Measurements from ENCODE around the gene LEF1. TPM values are rescaled to one million over a fixed set of nuclear protein-coding genes. Genes with fewer than 3 reads are reported as not detected.
A peak's percentile ranks its signal among the peaks of the same experiment; 100 is the strongest.
"Not testable (repeated sequence)": the region's sequence is repeated elsewhere in the genome, so short reads cannot be mapped to it uniquely, and the experiment has no call there.

LEF1 gene
- total and polyA plus RNA-seq, 5 donors from 2014 or later: 465 to 627 (median 558) TPM

- Mint-ChIP-seq H3K36me3 (peaks cover 45% of the 10 kb centered on the region), H3K27ac (no peak overlapping the region), H3K4me3 (no peak overlapping the region), H3K9me3 (no peaks in the 10 kb centered on the region), H3K27me3 (no peaks in the 10 kb centered on the region), H3K4me1 (peaks cover 0 to 12% (median 3%) of the 10 kb centered on the region in 4 donors)
- peaks cover 33% of the 10 kb centered on the region for H3K36me3 ChIP-seq (ENCODE audit: control insufficient read depth, insufficient read depth, low read length)
- H3K27me3 ChIP-seq (ENCODE audit: control insufficient read depth, insufficient read depth, low read length): no peaks in the 10 kb centered on the region
- H3K27ac ChIP-seq (ENCODE audit: insufficient read depth, low read length, poor library complexity, severe bottlenecking): no peak overlapping the region
- no peaks in the 10 kb centered on the region for H3K4me1 ChIP-seq (ENCODE audit: control insufficient read depth, insufficient read depth, low read length, poor library complexity, severe bottlenecking)
- H3K4me3 ChIP-seq (ENCODE audit: low read depth, low read length): no peak overlapping the region
- ATAC-seq (ENCODE audit: low read depth in 2 of 2) (no peak), DNase-seq (no peak)
- no peaks in the 10 kb centered on the region for H3K9me3 ChIP-seq (ENCODE audit: control insufficient read depth in 2 of 2, low read length in 2 of 2)
Measured at GRCh38 chr4:108018884-108019187, 149.9 kb downstream of the LEF1 start.

DNA sequence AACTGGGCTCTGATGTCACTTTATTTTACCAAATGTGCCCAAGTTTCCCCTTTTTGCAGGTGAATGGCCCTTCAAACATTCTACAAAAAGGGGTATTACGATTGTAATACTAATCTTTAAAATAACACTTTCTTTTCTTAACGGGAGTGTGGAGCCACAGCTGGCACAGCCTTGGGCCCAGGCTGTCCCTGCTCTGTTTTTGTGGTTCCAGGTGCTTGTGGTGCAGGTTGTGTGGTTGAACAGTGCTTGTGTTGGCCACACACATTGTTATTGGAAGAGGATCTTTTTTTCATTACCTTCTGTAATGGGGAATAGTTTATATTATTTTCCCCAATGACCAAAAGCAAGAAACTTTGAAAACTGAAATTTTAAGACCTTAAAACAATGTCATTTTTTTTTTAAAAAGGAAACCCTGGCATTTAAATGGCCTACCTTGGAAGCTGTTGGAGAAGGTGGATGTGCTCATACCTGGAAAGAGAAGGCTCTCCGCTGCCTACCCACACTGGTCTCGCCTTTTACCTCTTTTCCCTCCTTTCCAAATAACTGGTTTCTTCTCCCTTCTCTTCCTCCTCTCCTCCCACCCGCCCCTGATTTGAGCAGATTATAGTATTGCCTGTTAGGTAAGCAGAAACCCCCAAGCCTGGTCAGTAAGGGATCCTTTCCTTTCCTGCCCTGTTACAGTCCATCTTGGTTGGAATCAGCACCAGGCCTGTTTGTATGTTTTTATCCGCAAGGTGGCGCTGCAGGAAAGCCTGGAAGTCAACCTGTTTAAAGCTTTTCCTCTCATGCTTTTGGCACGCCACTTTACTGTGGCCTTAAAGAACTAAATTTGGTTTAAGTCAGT, 150.5 kb downstream of the LEF1 start:
- H3K4me3 Mint-ChIP-seq: no peak overlapping the region
- H3K27me3 ChIP-seq (ENCODE audit: control insufficient read depth, insufficient read depth, low read length): no peaks in the 10 kb centered on the region
- no peaks in the 10 kb centered on the region for H3K27me3 Mint-ChIP-seq
- no peaks in the 10 kb centered on the region for H3K4me1 ChIP-seq (ENCODE audit: control insufficient read depth, insufficient read depth, low read length, poor library complexity, severe bottlenecking)
- H3K27ac ChIP-seq (ENCODE audit: insufficient read depth, low read length, poor library complexity, severe bottlenecking): no peak overlapping the region
- peaks cover 0 to 12% (median 3%) of the 10 kb centered on the region in 4 donors for H3K4me1 Mint-ChIP-seq
- peaks cover 41% of the 10 kb centered on the region for H3K36me3 Mint-ChIP-seq
- no peaks in the 10 kb centered on the region for H3K9me3 ChIP-seq (ENCODE audit: control insufficient read depth in 2 of 2, low read length in 2 of 2)
- H3K4me3 ChIP-seq (ENCODE audit: low read depth, low read length): no peak overlapping the region
- no peaks in the 10 kb centered on the region for H3K9me3 Mint-ChIP-seq
- DNase-seq (peak; percentile 71 to 86 (median 77)), ATAC-seq (ENCODE audit: low read depth in 2 of 2) (peak; percentile 67 to 69)
- H3K36me3 ChIP-seq (ENCODE audit: control insufficient read depth, insufficient read depth, low read length): peaks cover 27% of the 10 kb centered on the region
- H3K27ac Mint-ChIP-seq: peak overlapping the region in 1 of 3 donors; percentile 62

- H3K4me3 ChIP-seq (ENCODE audit: low read depth, low read length): no peak overlapping the region
- Mint-ChIP-seq H3K27ac (peak overlapping the region in 1 of 3 donors; percentile 74), H3K4me3 (no peak overlapping the region), H3K27me3 (no peaks in the 10 kb centered on the region), H3K9me3 (no peaks in the 10 kb centered on the region), H3K36me3 (peaks cover 44% of the 10 kb centered on the region), H3K4me1 (peaks cover 0 to 6% (median 2%) of the 10 kb centered on the region in 4 donors)
- no peak overlapping the region for H3K27ac ChIP-seq (ENCODE audit: insufficient read depth, low read length, poor library complexity, severe bottlenecking)
- peaks cover 21% of the 10 kb centered on the region for H3K36me3 ChIP-seq (ENCODE audit: control insufficient read depth, insufficient read depth, low read length)
- H3K4me1 ChIP-seq (ENCODE audit: control insufficient read depth, insufficient read depth, low read length, poor library complexity, severe bottlenecking): no peaks in the 10 kb centered on the region
- DNase-seq (no peak), ATAC-seq (ENCODE audit: low read depth in 2 of 2) (no peak)
- H3K9me3 ChIP-seq (ENCODE audit: control insufficient read depth in 2 of 2, low read length in 2 of 2): no peaks in the 10 kb centered on the region
- H3K27me3 ChIP-seq (ENCODE audit: control insufficient read depth, insufficient read depth, low read length): no peaks in the 10 kb centered on the region
Measured at GRCh38 chr4:108013955-108014354, 154.8 kb downstream of the LEF1 start.

DNA sequence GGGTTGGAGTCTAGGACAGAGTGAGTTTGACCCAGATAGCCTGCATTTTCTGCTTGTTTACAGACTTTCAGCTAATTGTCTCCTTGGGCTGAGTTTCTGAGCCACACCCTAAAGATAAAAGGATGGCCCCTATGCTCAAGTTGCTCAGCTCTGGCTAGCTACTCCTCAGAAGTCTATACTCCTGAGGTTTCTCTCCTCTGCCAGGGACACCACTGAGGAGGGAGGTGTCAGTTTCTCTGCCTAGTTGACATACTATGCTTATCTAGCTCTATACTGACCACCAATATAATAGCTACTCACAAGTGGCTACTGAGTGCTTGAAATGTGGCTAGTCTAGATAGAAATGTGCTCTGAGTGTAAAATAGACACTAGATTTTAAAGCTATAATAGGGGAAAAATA, 155.4 kb downstream of the LEF1 start:
- Mint-ChIP-seq H3K4me3 (no peak overlapping the region), H3K27ac (no peak overlapping the region), H3K4me1 (peaks cover 0 to 4% (median 2%) of the 10 kb centered on the region in 4 donors), H3K9me3 (no peaks in the 10 kb centered on the region), H3K27me3 (no peaks in the 10 kb centered on the region), H3K36me3 (peaks cover 41% of the 10 kb centered on the region)
- ATAC-seq (ENCODE audit: low read depth in 2 of 2) (no peak), DNase-seq (no peak)
- no peak overlapping the region for H3K27ac ChIP-seq (ENCODE audit: insufficient read depth, low read length, poor library complexity, severe bottlenecking)
- H3K27me3 ChIP-seq (ENCODE audit: control insufficient read depth, insufficient read depth, low read length): no peaks in the 10 kb centered on the region
- H3K4me3 ChIP-seq (ENCODE audit: low read depth, low read length): no peak overlapping the region
- H3K36me3 ChIP-seq (ENCODE audit: control insufficient read depth, insufficient read depth, low read length): peaks cover 21% of the 10 kb centered on the region
- H3K4me1 ChIP-seq (ENCODE audit: control insufficient read depth, insufficient read depth, low read length, poor library complexity, severe bottlenecking): no peaks in the 10 kb centered on the region
- no peaks in the 10 kb centered on the region for H3K9me3 ChIP-seq (ENCODE audit: control insufficient read depth in 2 of 2, low read length in 2 of 2)

DNA sequence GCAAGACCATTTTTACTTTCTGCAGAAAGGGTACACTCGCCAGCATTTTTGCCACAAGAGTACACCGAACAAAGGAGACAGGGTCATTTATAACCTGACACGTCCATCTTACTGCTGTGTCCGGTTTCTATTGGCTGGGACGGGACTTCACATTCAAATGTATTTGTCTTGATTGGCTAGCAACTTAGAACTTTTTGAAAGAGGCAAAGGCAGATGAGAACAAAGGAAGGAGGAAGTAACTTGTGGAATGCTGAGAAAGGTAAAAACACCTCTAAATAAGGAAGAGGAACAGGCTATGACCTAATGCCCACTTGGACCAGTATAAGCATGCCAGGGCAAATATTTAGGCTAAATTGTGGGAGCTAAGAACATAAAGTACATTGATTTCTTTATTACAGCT, 156.3 kb downstream of the LEF1 start:
- not testable (repeated sequence) for DNase-seq; ATAC-seq (ENCODE audit: low read depth in 2 of 2); H3K4me1 ChIP-seq (ENCODE audit: control insufficient read depth, insufficient read depth, low read length, poor library complexity, severe bottlenecking); H3K4me1 Mint-ChIP-seq; H3K27me3 ChIP-seq (ENCODE audit: control insufficient read depth, insufficient read depth, low read length); H3K9me3 Mint-ChIP-seq; H3K27me3 Mint-ChIP-seq; H3K4me3 ChIP-seq (ENCODE audit: low read depth, low read length); H3K9me3 ChIP-seq (ENCODE audit: control insufficient read depth in 2 of 2, low read length in 2 of 2); H3K27ac ChIP-seq (ENCODE audit: insufficient read depth, low read length, poor library complexity, severe bottlenecking); H3K4me3 Mint-ChIP-seq
- H3K27ac Mint-ChIP-seq: peak overlapping the region in 1 of 3 donors; percentile 22
- peaks cover 38% of the 10 kb centered on the region for H3K36me3 Mint-ChIP-seq
- peaks cover 21% of the 10 kb centered on the region for H3K36me3 ChIP-seq (ENCODE audit: control insufficient read depth, insufficient read depth, low read length)

DNA sequence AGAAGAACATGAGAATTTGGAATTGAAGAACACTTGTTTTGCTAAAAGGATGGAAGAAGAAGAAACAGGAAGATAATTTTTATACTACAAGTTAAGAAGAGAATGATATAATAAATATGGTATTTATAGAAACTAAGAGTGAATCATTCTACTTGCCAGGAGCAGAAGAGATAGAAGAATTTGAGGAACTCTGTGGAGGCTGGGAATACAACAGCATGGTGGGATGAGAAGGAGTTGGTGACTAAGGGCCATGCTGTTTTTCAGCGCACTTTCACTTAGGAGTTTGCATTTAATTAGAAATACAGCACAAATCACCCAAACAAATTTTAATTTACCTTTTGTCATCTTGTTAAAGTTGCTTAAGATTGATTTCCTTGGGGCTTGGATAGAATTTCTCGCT, 158.6 kb downstream of the LEF1 start:
- H3K4me1 Mint-ChIP-seq: peaks cover 0 to 12% (median 7%) of the 10 kb centered on the region in 4 donors
- Histone ChIP-seq H3K9me3 (ENCODE audit: control insufficient read depth in 2 of 2, low read length in 2 of 2) (no peaks in the 10 kb centered on the region), H3K4me1 (ENCODE audit: control insufficient read depth, insufficient read depth, low read length, poor library complexity, severe bottlenecking) (no peaks in the 10 kb centered on the region), H3K27ac (ENCODE audit: insufficient read depth, low read length, poor library complexity, severe bottlenecking) (no peak overlapping the region), H3K27me3 (ENCODE audit: control insufficient read depth, insufficient read depth, low read length) (no peaks in the 10 kb centered on the region), H3K36me3 (ENCODE audit: control insufficient read depth, insufficient read depth, low read length) (peaks cover 10% of the 10 kb centered on the region), H3K4me3 (ENCODE audit: low read depth, low read length) (no peak overlapping the region)
- no peak for DNase-seq
- no peaks in the 10 kb centered on the region for H3K9me3 Mint-ChIP-seq
- H3K27me3 Mint-ChIP-seq: no peaks in the 10 kb centered on the region
- no peak overlapping the region for H3K4me3 Mint-ChIP-seq
- ATAC-seq (ENCODE audit: low read depth in 2 of 2): no peak
- H3K36me3 Mint-ChIP-seq: peaks cover 30% of the 10 kb centered on the region
- H3K27ac Mint-ChIP-seq: no peak overlapping the region

DNA sequence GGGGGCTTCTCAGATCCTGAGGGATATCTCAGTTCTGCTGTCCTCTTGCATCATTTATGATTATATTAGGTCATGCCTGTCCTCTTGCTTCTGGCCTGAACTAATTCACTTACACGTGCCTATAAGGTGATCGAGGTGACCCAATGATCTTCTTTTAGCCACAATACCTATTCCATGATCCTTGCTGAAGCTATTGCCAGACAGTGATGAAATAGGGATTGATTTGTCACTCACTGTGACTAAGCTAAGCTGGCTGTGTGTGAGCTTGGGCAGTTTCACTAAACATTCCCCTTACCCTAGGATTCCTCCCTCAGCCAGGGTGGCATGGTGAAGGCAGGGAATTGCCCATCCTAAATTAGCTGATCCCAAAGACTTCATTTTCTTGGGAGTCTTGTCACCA, 160.0 kb downstream of the LEF1 start:
- ATAC-seq (ENCODE audit: low read depth in 2 of 2) (no peak), DNase-seq (no peak)
- no peak overlapping the region for H3K27ac ChIP-seq (ENCODE audit: insufficient read depth, low read length, poor library complexity, severe bottlenecking)
- no peaks in the 10 kb centered on the region for H3K27me3 ChIP-seq (ENCODE audit: control insufficient read depth, insufficient read depth, low read length)
- no peak overlapping the region for H3K4me3 Mint-ChIP-seq
- H3K36me3 Mint-ChIP-seq: peaks cover 23% of the 10 kb centered on the region
- peaks cover 0 to 20% (median 12%) of the 10 kb centered on the region in 4 donors for H3K4me1 Mint-ChIP-seq
- peaks cover 3% of the 10 kb centered on the region for H3K36me3 ChIP-seq (ENCODE audit: control insufficient read depth, insufficient read depth, low read length)
- H3K4me3 ChIP-seq (ENCODE audit: low read depth, low read length): no peak overlapping the region
- H3K9me3 ChIP-seq (ENCODE audit: control insufficient read depth in 2 of 2, low read length in 2 of 2): no peaks in the 10 kb centered on the region
- H3K9me3 Mint-ChIP-seq: no peaks in the 10 kb centered on the region
- peaks cover 3% of the 10 kb centered on the region for H3K4me1 ChIP-seq (ENCODE audit: control insufficient read depth, insufficient read depth, low read length, poor library complexity, severe bottlenecking)
- H3K27me3 Mint-ChIP-seq: no peaks in the 10 kb centered on the region
- H3K27ac Mint-ChIP-seq: no peak overlapping the region

DNA sequence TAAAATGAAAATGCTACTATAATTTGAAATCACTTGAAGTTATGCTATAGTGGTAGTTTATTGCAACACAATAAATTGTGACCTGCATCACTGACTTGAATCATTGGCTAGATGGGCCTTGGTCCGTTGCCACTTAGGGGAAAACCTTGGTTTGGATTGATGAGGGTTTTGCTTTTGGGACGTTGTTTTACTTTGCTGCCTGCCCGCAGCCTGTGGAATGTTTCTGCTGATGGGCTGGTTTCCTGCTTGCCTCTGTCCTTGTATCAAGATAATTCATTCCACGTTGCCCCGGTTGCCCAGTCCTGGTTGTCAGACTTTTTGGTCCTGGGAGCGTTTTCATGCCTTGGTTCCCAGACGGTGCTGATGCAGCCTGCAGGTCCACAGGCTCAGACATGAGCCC, 160.7 kb downstream of the LEF1 start:
- Mint-ChIP-seq H3K36me3 (peaks cover 22% of the 10 kb centered on the region), H3K27ac (no peak overlapping the region), H3K4me3 (no peak overlapping the region), H3K4me1 (peaks cover 0 to 22% (median 15%) of the 10 kb centered on the region in 4 donors), H3K27me3 (no peaks in the 10 kb centered on the region), H3K9me3 (no peaks in the 10 kb centered on the region)
- ATAC-seq (ENCODE audit: low read depth in 2 of 2) (no peak), DNase-seq (no peak)
- Histone ChIP-seq H3K36me3 (ENCODE audit: control insufficient read depth, insufficient read depth, low read length) (peaks cover 3% of the 10 kb centered on the region), H3K9me3 (ENCODE audit: control insufficient read depth in 2 of 2, low read length in 2 of 2) (no peaks in the 10 kb centered on the region), H3K27me3 (ENCODE audit: control insufficient read depth, insufficient read depth, low read length) (no peaks in the 10 kb centered on the region), H3K27ac (ENCODE audit: insufficient read depth, low read length, poor library complexity, severe bottlenecking) (no peak overlapping the region), H3K4me1 (ENCODE audit: control insufficient read depth, insufficient read depth, low read length, poor library complexity, severe bottlenecking) (peaks cover 3% of the 10 kb centered on the region), H3K4me3 (ENCODE audit: low read depth, low read length) (no peak overlapping the region)
